Cardiac ventricle fibroblast (primary cell): ENCODE measurements around the gene ZNF668. TPM values are rescaled to one million over a fixed set of nuclear protein-coding genes. Genes with fewer than 3 reads are reported as not detected.

Source experiments
- total RNA-seq: library from RNA; depleted of rRNA; stranded (reverse); fragments of >200 nt; gene quantifications from 2 replicates; pipeline ENCODE4 v1.2.3, GENCODE V29; 2015

ZNF668 gene
- total RNA-seq, result 9.8 and 14.4 TPM in 2 replicates

GRCh38 chr16:31073970-31074813, at the start of gene ZNF668, which contains the start of gene ZNF646:
Gene ZNF668, minus strand, starts transcription at chr16:31074240. Its CDS starts 9,781 bp downstream, at chr16:31064459.
Gene ZNF646, plus strand, starts transcription at chr16:31074422. Its CDS starts 1,903 bp downstream, at chr16:31076325.

GRCh38 chr16:31117384-31118222, 43.6 kb upstream of the ZNF668 start, which contains the start of gene KAT8:
Gene KAT8, plus strand, starts transcription at chr16:31117664. Its CDS starts 18 bp downstream, at chr16:31117682.

GRCh38 chr16:31108035-31108793, 34.2 kb upstream of the ZNF668 start, which contains the start of gene BCKDK:
Gene BCKDK, plus strand, starts transcription at chr16:31108386. Its CDS starts 838 bp downstream, at chr16:31109224.

GRCh38 chr16:31094424-31095120, 20.5 kb upstream of the ZNF668 start, which contains the start of gene VKORC1:
Gene VKORC1, minus strand, starts transcription at chr16:31094797. Its CDS starts 68 bp downstream, at chr16:31094729.

GRCh38 chr16:31088459-31089183, 14.6 kb upstream of the ZNF668 start, which contains the start of gene PRSS53:
Gene PRSS53, minus strand, starts transcription at chr16:31088943. Its CDS starts 134 bp downstream, at chr16:31088809.

GRCh38 chr16:31032736-31033708, 41.0 kb downstream of the ZNF668 start, which contains the start of gene STX4:
Gene STX4, plus strand, starts transcription at chr16:31033558. Its CDS starts 248 bp downstream, at chr16:31033806.

Other genes with a start within 250 kb of the ZNF668 start
- gene BCL7C, start 180.2 kb downstream of the ZNF668 start, total RNA-seq, result 29.7 and 36.9 TPM in 2 replicates
- gene CTF1, start 177.6 kb downstream of the ZNF668 start, total RNA-seq, result 2.0 and 3.6 TPM in 2 replicates
- 13.2 and 13.7 TPM in 2 replicates for gene FBXL19, start 150.7 kb downstream of the ZNF668 start, total RNA-seq
- gene ORAI3, start 125.2 kb downstream of the ZNF668 start, total RNA-seq, result 45.4 and 48.9 TPM in 2 replicates
- gene SETD1A, start 116.5 kb downstream of the ZNF668 start, total RNA-seq, result 5.2 and 6.2 TPM in 2 replicates
- 11.1 and 11.7 TPM in 2 replicates for gene HSD3B7, start 89.0 kb downstream of the ZNF668 start, total RNA-seq
- 0.25 and 0.29 TPM in 2 replicates for gene STX1B, start 63.6 kb downstream of the ZNF668 start, total RNA-seq
- 19.0 and 25.1 TPM in 2 replicates for gene STX4, start 40.7 kb downstream of the ZNF668 start, total RNA-seq
- gene ZNF646, start 182 bp upstream of the ZNF668 start, total RNA-seq, result 8.0 and 10.5 TPM in 2 replicates
- 1.2 and 3.2 TPM in 2 replicates for gene PRSS53, start 14.7 kb upstream of the ZNF668 start, total RNA-seq
- gene VKORC1, start 20.6 kb upstream of the ZNF668 start, total RNA-seq, result 309 and 356 TPM in 2 replicates
- 55.5 and 66.1 TPM in 2 replicates for gene BCKDK, start 34.1 kb upstream of the ZNF668 start, total RNA-seq
- gene KAT8, start 43.4 kb upstream of the ZNF668 start, total RNA-seq, result 21.0 and 22.6 TPM in 2 replicates
- not detected in 2 replicates for gene PRSS8, start 61.5 kb upstream of the ZNF668 start, total RNA-seq
- gene PRSS36, start 75.8 kb upstream of the ZNF668 start, total RNA-seq, result 0.20 TPM in 1 of 2 replicates, not detected in the other
- 27.4 and 29.6 TPM in 2 replicates for gene FUS, start 105.9 kb upstream of the ZNF668 start, total RNA-seq
- gene PYCARD, start 128.5 kb upstream of the ZNF668 start, total RNA-seq, result 42.4 and 48.0 TPM in 2 replicates
- gene TRIM72, start 139.9 kb upstream of the ZNF668 start, total RNA-seq, result not detected in 2 replicates
- gene PYDC1, start 142.9 kb upstream of the ZNF668 start, total RNA-seq, result not detected in 2 replicates
- not detected in 2 replicates for gene ITGAM, start 185.7 kb upstream of the ZNF668 start, total RNA-seq